Erythroblast (primary cell): ENCODE measurements around the gene DYTN.

Source experiments
- GATA1 ChIP-seq: IDR thresholded peaks from 2 replicates; pipeline ENCODE4 v1.6.1; 2011; ENCODE audit warnings: low read depth, mild to moderate bottlenecking, control low read depth, low read length, moderate library complexity
- POLR2A ChIP-seq: IDR thresholded peaks from 2 replicates; pipeline ENCODE4 v1.6.1; 2011; ENCODE audit warnings: mild to moderate bottlenecking, low read length

DNA sequence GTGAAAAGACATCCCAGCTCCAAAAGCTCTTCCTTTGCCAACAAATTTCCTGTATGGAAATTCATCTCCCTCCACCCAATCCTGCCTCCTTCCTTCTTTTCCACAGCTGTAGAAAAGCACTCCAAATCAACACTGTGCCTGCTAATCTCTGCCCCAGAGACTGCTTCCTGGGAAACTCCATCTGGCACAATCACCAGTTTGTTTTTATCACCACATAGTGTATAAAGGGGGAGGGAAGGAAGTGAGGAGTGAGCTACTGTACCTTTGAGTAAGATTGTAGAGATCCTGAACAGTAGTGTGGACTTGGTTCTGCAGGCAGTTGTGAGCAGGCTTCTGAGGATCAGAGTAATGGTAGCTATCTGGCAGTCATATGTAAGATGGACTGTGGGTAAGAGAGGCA, 90.6 kb downstream of the DYTN start:
- TF ChIP-seq POLR2A: no peak
- no peak for TF ChIP-seq GATA1
